GM18505 (cell line): ENCODE data around the gene WNT3A.

ENCODE experiments used
- ATAC-seq: cut with Tn5 transposase; IDR thresholded peaks from one replicate; pipeline ENCODE4 v1.9.1; 2021; ENCODE audit not compliant: unreplicated experiment
- POLR2A ChIP-seq: IDR thresholded peaks from 4 replicates; pipeline ENCODE4 v1.6.1; 2011; ENCODE audit warnings: borderline replicate concordance; ENCODE audit not compliant: insufficient read depth, insufficient read length; ENCODE audit errors: extremely low read depth

The WNT3A gene

DNA sequence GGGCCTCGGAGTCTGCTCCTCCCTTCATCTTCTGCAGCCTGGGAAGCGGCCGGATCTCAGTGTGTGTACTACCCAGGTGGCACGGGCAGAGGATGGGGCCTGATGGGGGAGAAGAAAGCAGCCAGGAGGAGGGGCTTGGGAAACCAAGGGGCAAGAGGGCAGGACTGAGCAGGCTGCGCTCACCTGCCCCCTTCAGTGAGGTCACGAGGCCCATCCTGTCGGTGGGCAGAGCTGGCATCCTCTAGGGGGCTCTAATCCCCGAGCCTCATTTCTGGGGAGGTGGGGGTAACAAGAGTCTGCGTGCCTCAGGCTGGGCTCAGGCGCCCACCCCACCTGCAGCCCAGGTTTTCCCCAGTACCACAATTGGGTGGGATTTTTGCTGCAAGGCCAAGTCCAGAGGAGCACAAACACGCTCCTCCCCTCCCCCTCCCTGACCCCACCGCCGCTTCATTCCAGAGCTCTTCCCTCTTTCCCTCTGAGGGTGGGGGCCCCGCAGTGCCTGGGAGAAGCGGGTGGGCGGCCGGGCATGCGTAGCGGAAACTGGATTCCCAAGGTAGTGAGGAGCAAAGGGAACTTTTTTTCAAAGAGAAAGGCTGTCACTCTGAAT is 1.8 kb upstream of the WNT3A start:
- no peak for ATAC-seq
- no peak for TF ChIP-seq POLR2A

DNA sequence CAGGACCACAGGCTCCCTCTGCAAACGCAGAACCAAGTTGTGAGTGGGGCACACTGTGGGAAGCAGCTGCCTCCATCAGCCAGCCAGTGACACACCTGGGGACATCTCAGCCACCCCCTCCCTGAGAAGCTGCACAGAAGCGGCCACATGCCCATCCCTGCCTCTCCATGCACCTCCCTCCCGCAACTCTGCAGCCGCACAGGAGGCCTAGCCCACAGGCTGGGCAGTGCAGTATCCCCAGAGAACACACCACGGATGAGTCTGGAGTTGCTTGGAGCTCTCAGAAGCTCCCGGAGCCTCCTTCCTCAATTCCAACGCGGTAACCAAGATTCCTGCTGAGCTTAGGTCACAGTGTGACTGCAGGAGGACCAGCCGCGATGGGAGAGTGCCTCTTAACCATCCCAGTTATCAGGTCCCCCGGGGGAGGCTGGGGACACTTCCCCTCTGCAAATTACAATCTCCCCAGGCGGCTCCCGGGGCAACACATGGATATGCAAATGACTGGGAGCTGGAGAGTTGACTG is 1.2 kb upstream of the WNT3A start:
- ATAC-seq: no peak
- TF ChIP-seq POLR2A: no peak

DNA sequence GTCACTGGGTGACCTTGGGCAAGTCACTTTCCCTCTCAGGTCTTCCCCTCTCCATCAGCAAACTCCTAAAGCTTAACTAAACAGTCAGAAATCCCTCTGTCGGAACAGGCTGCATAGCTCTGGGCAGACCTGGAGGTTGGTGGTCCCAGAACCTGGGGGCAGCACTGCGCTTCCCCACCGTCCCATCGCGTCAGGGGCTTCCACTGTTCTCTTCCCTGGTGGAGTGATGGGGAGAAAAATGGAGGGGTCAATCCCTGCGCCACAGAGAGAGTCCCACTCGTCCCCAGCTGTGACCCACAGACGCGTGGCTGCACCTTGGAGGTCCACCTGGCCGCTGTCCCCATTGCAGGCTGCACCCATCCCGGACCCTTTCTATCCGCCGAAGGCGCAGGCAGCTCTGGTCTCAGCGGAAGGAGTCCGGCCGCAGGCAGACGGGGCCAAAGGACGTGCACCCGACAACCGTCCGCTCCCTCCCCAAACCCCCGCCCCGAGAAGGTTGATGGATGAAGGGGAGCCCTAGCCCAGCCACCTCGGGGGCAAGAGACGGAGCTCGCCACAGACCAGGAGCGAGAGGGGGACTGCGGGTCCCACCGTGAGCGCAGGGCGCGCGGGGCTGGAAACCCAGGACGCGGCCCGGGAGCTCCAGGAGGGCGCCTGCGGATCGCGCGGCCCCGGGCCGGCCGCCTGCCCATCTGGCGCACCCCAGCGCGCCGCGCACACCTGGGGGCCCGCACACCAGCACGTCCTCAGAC is 588 bp upstream of the WNT3A start:
- no peak for ATAC-seq
- no peak for TF ChIP-seq POLR2A

DNA sequence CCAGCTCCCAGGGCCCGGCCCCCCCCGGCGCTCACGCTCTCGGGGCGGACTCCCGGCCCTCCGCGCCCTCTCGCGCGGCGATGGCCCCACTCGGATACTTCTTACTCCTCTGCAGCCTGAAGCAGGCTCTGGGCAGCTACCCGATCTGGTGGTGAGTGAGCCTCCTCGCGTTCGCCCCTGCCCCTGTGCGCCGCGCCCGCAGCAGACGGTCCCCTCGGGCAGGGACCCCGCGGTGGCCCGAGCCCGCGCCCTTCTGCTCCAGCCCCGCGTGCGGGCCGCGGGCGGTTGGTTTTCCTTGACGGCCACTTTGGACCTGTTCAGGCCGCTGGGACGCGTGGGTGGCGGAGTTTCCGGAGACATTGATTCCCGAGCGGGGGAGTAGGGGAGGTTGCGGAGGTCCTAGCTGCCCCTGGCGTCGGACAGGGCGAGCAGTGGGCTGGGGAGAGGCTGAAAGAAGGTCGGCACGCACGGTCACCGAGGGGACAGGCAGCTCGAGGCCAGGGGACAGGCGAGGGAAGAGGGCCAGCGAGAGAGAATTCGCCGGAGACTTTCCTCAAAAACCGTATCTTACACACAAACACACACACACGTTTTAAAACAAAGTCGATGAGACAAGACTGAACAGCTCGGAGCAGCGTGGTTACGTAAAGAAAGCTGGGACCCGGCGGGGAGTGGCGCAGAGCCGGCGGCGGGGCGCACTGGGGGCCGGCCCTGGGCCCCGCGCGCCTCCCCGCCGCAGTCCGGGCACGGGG is 427 bp downstream of the WNT3A start:
- TF ChIP-seq POLR2A: no peak
- no peak for ATAC-seq

DNA sequence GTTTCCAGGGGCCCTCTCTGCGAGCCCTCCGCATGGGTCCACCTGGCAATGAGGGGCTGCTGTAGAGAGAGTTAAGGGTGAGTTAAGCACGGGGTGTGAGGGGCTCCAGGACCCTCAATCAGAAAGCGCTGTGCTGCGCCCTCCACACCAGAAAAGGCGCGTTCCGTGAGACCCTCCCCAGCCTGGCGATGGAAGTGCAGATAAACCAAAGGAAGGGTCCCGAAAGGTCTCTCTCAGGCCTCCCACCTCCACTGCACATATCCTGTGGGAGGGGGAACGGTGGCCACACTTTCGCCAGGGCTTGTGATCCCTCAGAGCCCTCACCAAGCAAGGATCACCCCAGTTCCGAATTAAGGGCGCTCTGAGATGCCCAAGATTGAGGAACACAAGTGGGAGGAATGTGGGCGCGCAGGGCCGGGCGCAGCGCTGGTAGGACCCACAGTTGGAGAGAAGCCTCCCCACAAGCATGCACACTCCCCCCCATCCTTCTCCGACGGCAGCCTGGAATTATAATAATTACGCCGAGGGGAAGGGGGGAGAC is 1.1 kb downstream of the WNT3A start:
- TF ChIP-seq POLR2A: no peak
- no peak for ATAC-seq

DNA sequence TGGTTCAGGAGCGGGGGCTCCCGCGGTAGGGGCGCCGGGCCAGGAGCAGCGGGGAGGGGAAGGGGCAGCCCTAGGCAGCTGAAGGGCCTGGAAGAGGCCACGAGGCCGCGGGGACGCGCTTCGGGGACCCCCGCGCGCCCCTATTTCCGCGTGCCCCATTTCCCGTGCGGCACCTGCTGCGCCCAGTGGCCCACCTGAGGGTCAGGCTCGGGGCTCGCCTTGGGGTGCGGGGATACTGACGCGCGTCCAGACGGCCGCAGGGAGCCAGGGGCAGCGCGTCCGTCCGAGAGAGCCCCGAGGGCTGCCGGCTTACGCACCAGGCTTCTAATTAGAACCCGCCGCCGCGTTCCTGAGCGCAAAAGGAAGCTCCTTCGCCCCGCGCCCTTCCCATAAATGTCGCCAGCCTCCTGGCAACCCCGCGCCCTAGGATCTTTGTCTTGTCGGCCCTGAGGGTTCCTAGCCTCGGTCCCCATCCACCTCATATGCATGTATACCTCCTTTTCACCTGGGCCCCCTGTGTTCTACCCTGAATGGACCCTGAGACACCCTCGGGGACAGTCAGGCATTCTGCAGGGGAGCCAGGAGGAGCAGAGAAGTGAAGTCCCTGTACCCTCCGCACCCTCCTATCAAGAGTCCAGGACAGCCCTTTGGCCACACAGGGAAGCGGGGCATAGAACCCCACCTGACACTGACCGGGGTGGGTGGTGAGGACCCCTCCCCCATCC is 1.8 kb downstream of the WNT3A start:
- ATAC-seq: no peak
- no peak for TF ChIP-seq POLR2A

DNA sequence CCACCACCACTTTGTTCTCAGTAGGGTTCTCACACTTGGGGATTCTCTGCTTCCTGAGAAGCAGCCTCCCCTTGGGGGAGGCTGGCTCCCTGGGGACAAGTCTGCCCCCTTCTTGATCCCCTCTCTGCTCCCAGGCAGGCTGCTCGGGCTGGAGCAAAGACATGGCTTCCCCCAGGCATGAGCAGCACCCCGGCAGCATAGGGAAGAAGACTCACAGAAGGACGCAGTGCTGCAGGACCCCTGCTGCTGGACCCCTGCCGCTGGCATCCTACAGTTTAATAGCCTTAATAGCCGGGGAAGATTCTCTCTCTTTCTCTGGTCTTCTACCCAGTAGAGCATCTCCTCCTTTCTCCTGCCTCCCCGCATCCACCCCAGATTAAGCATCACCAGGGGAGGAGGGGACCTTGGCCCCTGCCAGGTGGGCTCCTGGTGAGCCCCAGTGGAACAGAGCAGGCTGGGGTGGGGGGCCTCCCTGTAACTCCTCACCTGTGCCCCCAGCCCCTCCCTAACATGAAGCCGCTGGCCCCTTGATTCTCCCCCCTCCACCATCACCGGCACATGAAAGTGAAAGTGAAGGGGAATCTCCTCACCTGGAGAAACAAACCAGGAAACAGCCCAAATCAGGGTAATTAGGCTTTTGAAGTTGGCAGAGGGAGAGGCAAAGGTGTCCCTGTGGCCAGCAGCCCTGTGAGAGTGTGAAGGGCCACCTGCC is 2.5 kb downstream of the WNT3A start:
- no peak for TF ChIP-seq POLR2A
- no peak for ATAC-seq

DNA sequence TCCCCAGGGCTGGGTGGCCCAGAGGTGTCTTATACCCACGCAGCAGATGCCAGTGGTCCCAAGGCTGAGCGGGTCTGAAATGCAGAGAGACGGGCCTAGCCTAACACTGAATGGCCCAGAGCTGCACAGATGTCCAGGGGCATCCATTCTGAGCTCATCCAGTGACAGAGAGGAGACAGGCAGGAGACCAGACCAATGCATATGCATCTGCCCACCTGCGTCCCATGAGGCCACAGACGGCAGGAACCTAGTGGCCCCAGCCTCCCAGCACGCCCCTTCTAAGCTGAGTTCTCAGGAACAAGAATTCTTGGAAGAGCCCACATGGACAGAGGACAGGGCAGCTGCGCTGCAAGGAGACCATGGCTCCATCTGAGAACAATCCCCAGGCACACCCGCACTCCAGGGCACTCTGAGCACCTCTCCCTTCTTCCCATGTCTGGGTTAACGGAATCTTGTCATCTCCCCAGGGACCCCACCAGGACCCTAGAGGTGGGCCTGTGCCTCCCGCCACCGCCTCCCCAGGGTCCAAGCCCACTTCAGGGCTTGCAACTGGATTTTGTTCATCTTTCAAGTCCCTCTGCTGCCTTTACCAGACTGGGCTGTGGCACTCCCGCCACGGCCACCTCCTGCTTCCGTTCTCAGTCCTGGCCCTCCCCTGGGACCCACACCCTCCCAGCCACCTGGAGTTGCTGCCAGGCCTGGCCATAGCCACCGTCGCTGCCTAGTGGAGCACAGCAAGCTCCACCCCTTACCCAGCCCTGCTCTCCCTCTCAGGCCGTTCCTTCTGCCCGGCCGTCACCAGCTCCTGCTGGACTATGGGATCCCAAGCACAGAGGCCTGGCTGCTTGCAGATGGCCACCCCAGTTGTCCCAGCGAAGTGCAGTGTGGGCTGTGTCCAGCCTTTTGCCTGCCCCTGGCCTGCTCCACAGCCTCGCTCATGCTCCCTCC is 3.3 kb downstream of the WNT3A start:
- TF ChIP-seq POLR2A: no peak
- ATAC-seq: no peak

DNA sequence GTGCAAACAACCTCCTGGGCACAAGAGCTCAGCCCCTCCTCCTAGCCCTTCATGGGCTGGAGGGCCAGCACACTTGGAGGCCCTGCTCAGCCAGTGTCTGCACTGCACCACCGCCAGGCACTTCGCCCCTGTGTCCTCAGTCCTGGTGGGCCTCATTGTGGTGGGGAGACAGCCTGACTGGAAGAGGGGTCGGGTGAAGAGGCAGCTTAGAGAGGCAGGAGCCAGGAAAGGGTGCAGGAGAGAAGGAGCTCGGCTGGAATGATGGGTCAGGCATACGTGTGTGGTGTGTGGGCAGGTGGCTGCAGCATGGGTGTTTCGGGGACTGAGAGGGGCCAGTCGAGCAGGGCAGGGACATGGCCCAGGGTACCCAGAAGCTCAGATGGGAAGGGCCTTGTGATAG is 4.1 kb downstream of the WNT3A start:
- no peak for TF ChIP-seq POLR2A
- no peak for ATAC-seq

DNA sequence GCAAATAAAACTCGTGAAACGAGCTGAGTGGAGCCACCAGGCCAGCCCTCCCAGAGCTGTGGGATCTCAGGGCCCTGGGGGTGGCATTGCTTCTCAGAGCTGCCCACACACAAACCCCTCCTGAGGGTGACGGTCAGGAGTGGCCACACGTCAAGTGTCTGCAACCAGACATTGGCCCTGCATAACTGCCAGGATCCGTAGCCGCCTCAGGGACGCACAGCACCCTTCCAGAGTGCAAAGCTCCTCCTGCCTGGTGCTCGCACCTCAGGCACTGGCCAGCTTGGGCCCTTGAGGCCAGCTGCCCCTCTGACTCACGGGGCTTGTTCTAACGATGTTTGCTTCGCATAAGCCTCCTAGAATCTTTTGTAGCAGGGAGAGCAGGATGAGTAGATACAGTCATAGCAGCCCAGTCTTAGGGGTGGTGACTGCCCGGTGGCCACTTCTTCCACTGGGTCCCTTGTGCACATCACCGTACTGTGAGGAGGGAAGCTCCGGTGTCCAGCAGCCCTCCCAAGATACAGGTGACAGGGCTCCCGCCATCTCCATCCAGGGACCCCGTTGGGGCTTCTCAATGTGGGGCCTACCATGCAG is 5.0 kb downstream of the WNT3A start:
- TF ChIP-seq POLR2A: no peak

DNA sequence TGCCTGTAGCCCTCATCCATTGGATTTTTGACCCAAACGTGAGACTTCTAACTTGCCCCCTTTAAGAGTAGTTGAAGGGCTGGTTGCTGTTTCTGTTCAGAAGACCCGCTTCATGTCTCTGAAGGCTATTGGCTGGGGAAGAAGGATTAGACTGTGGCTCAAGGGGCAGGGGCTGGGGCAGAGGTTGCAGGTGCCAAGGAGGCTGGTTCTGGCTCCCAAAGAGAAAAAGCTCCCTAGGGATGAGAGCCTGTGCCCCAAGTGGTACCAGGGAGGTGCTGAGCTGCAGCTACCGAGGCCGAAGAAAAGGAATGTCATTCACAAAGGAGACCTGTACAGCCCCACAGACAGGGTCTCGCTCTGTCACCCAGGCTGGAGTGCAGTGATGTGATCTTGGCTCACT is 5.8 kb downstream of the WNT3A start:
- no peak for TF ChIP-seq POLR2A
- no peak for ATAC-seq

More for the DNA sequence above, 5.0 kb downstream of the WNT3A start:
- ATAC-seq: no peak
